Measurements from ENCODE around the gene FAM117A. TPM values are rescaled to one million over a fixed set of nuclear protein-coding genes. Genes with fewer than 3 reads are reported as not detected.
"Not testable (repeated sequence)": the region's sequence is repeated elsewhere in the genome, so short reads cannot be mapped to it uniquely, and the experiment has no call there.

The FAM117A gene
- total RNA-seq, 2 experiments from 2014 or later, result 16.2 to 16.4 TPM

DNA sequence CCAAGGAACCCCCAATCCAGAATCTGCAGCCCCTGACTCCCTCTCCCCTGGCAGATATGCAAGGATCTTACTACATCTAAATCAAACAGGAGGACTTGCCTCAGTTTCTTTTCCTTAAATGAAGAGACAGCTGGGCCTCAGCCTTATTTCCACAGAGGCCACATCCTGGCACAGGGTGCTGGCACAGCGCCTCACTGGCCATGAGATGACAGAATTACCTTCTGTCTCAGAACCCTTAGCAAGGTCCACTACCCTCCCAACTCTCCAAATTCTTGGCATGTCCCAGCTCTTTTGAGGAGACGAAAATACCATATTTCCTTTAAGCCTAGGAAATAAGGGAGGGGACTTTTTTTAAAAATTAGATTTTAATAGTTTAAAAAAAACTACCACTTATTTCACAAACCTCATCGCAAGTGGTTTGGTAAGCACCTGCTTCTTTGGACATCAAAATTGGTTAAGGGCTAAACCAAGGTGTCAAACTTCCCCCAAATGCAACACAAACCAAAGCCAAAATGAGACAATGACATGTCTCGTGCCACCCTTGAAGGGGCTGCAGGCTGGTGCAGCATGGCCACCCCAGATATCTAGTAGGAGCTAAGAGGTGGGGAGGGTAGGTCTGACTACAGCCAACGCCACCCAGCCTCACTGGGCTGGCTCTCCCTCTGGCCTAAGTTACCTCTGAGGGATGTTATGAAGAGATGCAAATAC, 25.3 kb downstream of the FAM117A start:
- peaks cover 70% of the 10 kb centered on the region for H3K4me1 Mint-ChIP-seq

GRCh38 chr17:49734515-49735490, 29.1 kb downstream of the FAM117A start:
- DNase-seq, result no peak
- H3K9me3 Mint-ChIP-seq, result no peaks in the 10 kb centered on the region
- H3K4me3 Mint-ChIP-seq, result no peak overlapping the region
- H3K27ac Mint-ChIP-seq, result no peak overlapping the region
- peaks cover 57% of the 10 kb centered on the region for H3K4me1 Mint-ChIP-seq
- no peaks in the 10 kb centered on the region for H3K27me3 Mint-ChIP-seq
- peaks cover 15% of the 10 kb centered on the region for H3K36me3 Mint-ChIP-seq

More for the DNA sequence above, 25.3 kb downstream of the FAM117A start:
- H3K9me3 Mint-ChIP-seq, result no peaks in the 10 kb centered on the region
- DNase-seq, result no peak
- peaks cover 16% of the 10 kb centered on the region for H3K36me3 Mint-ChIP-seq
- H3K4me3 Mint-ChIP-seq, result peak overlapping the region; percentile 36
- H3K27me3 Mint-ChIP-seq, result no peaks in the 10 kb centered on the region
- peak overlapping the region; percentile 95 for H3K27ac Mint-ChIP-seq

- H3K27me3 Mint-ChIP-seq, result no peaks in the 10 kb centered on the region
- no peak overlapping the region for H3K4me3 Mint-ChIP-seq
- DNase-seq, result no peak
- H3K36me3 Mint-ChIP-seq, result peaks cover 16% of the 10 kb centered on the region
- no peaks in the 10 kb centered on the region for H3K9me3 Mint-ChIP-seq
- H3K27ac Mint-ChIP-seq, result peak overlapping the region; percentile 36
- peaks cover 39% of the 10 kb centered on the region for H3K4me1 Mint-ChIP-seq
Measured at GRCh38 chr17:49731435-49731831, 32.5 kb downstream of the FAM117A start.

DNA sequence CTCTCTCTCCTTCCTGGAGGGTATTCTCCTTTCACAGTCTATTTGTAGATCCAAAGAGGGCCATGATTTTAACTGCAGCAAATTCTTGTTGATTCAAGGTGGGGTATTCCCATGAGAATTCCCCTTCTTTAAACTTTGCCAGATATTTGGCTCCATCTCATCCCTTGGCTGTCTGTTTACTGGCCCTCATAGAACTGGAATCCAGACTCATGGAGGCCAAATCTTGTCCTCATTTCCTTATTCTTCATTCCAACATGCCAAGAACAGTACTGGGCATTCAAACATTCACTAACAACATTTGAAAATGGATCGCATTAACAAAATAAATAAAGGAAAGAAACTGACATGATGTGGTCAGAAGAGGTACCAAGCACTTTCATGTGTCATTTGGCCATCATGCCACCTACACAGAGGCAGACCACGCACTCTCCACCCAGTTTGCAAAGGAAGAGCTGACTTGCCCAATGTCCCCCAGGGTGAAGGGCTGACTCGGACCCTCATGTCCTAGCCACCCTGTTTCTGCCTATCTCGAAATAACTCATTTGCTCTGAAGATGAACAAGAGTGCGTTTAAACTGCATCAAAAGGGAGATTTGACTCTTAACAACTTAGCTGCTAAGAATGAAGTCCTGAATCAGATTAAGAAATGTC, 33.0 kb downstream of the FAM117A start:
- H3K4me1 Mint-ChIP-seq, result peaks cover 38% of the 10 kb centered on the region

DNA sequence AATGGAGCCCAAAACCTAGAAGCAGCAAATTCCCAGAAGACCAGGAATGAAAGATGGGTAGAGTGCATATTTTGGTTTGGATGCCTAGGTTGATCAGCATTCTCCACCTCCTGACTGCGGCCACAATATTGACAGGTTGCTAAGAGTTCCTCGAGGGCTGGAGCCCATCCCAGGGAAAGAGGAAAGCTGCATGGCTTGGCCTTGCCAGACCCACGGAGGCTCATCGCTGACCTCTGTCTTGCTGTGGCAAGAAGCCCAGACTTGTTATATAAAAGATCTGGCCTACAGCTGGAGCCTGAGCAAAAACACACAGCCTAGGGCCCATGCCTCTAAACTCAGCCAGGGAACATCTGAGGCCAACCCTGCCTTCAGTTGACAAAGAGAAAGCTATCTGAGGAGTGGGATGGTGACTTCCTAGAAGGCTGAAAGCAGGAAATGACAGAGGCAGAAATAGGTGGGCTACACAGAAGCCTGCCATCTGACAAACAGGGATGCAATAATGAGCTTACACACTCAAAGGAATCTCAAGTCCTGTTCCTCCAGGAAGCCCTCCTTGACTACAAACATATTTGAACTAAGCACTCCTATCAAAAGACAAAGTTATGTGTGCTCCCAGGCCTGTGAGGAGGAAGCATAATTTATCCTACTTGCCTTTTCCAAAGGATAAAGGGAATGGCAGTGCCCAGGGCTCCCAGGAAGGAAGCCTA, 33.7 kb downstream of the FAM117A start:
- peaks cover 41% of the 10 kb centered on the region for H3K4me1 Mint-ChIP-seq
- peak overlapping the region; percentile 54 for H3K27ac Mint-ChIP-seq
- no peaks in the 10 kb centered on the region for H3K27me3 Mint-ChIP-seq
- DNase-seq, result no peak
- no peak overlapping the region for H3K4me3 Mint-ChIP-seq
- H3K36me3 Mint-ChIP-seq, result peaks cover 23% of the 10 kb centered on the region
- peaks cover 3% of the 10 kb centered on the region for H3K9me3 Mint-ChIP-seq

More for the DNA sequence above, 33.0 kb downstream of the FAM117A start:
- Mint-ChIP-seq H3K27ac (peak overlapping the region; percentile 36), H3K27me3 (no peaks in the 10 kb centered on the region), H3K9me3 (no peaks in the 10 kb centered on the region), H3K4me3 (no peak overlapping the region), H3K36me3 (peaks cover 16% of the 10 kb centered on the region)
- DNase-seq, result no peak

DNA sequence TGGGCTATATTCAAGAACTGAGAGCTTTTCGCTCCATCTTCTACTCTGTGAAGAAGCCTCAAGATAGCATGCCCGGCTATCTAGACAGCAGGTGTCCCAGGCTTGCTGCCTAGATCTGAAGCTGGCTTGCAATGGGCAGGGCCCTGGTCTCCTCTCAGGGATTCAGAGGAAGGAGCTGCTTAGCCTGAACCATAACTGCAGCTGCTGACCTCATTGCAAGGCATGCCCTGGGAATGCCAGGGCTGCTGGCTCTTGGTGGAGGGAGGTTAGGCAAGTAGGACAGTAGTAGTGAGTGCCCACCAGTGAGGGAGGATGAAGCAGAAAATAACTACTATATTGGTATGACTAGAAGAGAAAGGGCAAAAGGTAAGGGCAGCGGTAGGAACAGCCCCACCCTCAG, 34.9 kb downstream of the FAM117A start:
- Mint-ChIP-seq H3K9me3 (peaks cover 3% of the 10 kb centered on the region), H3K4me1 (peaks cover 45% of the 10 kb centered on the region), H3K27me3 (no peaks in the 10 kb centered on the region), H3K4me3 (no peak overlapping the region), H3K36me3 (peaks cover 25% of the 10 kb centered on the region), H3K27ac (peak overlapping the region; percentile 73)
- DNase-seq, result no peak

DNA sequence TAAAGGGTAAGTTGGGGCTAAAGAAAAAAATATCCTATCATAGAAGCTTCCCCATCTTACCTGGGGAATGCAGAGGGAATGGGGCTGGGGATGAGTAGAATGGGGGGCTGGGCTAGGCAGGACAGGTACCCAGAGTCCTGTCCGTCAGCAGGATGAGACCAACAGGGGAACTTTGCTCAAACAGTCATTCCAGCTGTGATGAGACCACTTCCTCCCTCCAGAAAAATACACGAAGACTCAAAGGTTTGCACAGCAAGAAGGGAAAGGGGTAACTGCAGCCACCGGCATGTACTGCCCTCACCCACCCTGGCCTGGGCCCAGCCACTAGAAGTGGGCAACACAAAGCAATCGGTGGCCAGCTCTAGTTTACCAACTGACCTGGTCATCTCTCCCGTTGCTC, 35.5 kb downstream of the FAM117A start:
- Mint-ChIP-seq H3K36me3 (peaks cover 25% of the 10 kb centered on the region), H3K9me3 (peaks cover 3% of the 10 kb centered on the region), H3K27ac (peak overlapping the region; percentile 17), H3K4me1 (peaks cover 50% of the 10 kb centered on the region), H3K4me3 (no peak overlapping the region), H3K27me3 (no peaks in the 10 kb centered on the region)
- DNase-seq, result no peak

DNA sequence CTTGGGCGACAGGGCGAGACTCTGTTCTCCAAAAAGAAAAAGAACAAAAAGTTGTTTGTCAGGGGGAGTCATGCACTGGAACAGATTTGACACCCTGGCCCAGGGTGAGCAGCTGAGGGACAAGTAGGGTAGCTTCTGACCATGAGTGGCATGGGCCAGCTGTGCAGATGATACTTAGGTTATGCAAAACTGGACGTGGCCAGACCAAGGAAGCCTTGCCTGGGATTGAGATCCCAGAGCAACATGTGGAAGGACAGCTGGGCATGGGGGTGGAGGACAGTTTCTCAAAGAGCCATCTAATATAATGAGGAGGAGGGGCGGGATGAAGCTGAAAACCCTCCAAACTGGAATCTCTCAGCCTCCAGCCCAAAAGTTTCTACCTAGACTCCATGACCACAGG, 36.6 kb downstream of the FAM117A start:
- H3K36me3 Mint-ChIP-seq, result peaks cover 25% of the 10 kb centered on the region
- no peak for DNase-seq
- H3K4me1 Mint-ChIP-seq, result peaks cover 47% of the 10 kb centered on the region
- no peaks in the 10 kb centered on the region for H3K27me3 Mint-ChIP-seq
- H3K9me3 Mint-ChIP-seq, result peaks cover 3% of the 10 kb centered on the region
- H3K4me3 Mint-ChIP-seq, result no peak overlapping the region
- no peak overlapping the region for H3K27ac Mint-ChIP-seq

DNA sequence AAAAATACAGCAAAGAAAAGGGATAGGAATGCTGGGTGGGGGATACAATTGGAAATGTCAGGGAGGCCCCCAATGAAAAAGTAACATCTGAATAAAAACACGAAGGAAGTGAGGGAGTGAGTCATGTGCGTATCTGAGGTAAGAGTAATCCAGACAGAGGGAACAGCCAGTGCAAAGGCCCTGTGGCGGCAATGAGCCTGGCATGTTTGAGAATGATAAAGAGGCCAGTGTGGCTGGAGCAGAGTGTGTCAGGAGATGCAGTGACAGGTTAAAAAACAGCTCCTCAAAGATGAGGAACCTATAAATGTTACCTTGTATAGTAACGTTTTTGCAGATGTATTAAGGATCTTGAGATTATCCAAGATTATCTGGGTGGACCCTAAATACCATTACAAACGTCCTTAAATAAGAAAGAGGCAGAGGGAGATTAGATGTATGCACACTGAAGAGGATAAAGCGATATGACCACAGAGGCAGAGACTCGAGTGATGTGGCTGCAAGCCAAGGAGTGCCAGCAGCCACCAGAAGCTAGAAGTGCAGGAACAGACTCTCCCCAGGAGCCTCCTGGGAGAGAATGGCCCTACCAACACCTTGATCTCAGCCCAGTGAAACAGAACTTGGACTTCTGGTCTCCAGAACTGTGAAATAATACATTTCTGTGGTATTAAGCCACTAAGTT, 38.3 kb downstream of the FAM117A start:
- Mint-ChIP-seq H3K36me3 (peaks cover 23% of the 10 kb centered on the region), H3K4me3 (no peak overlapping the region), H3K4me1 (peaks cover 39% of the 10 kb centered on the region), H3K27ac (no peak overlapping the region), H3K27me3 (no peaks in the 10 kb centered on the region), H3K9me3 (peaks cover 3% of the 10 kb centered on the region)
- DNase-seq, result no peak

DNA sequence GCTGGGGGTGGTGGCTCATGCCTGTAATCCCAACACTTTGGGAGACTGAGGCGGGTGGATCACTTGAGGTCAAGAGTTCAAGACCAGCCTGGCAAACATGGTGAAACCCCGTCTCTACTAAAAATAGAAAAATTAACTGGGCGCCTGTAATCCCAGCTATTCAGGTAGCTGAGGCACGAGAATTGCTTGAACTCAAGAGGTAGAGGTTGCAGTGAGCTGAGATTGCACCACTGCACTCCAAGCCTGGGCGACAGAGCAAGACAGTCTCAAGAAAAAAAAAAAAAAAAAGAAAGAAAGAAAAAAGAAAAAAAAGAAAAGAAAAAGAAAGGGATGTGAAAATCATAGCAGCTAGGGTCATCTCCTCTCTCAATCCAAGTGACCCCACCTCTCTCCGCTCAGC, 39.4 kb downstream of the FAM117A start:
- H3K27ac Mint-ChIP-seq, DNase-seq, H3K4me3 Mint-ChIP-seq, H3K9me3 Mint-ChIP-seq, H3K27me3 Mint-ChIP-seq: not testable (repeated sequence)
- Mint-ChIP-seq H3K36me3 (peaks cover 23% of the 10 kb centered on the region), H3K4me1 (peaks cover 30% of the 10 kb centered on the region)

- Mint-ChIP-seq H3K27ac (peak overlapping the region; percentile 51), H3K27me3 (no peaks in the 10 kb centered on the region), H3K4me1 (peaks cover 22% of the 10 kb centered on the region), H3K36me3 (peaks cover 17% of the 10 kb centered on the region), H3K9me3 (peaks cover 3% of the 10 kb centered on the region), H3K4me3 (no peak overlapping the region)
- no peak for DNase-seq
Measured at GRCh38 chr17:49723423-49723822, 40.5 kb downstream of the FAM117A start.

DNA sequence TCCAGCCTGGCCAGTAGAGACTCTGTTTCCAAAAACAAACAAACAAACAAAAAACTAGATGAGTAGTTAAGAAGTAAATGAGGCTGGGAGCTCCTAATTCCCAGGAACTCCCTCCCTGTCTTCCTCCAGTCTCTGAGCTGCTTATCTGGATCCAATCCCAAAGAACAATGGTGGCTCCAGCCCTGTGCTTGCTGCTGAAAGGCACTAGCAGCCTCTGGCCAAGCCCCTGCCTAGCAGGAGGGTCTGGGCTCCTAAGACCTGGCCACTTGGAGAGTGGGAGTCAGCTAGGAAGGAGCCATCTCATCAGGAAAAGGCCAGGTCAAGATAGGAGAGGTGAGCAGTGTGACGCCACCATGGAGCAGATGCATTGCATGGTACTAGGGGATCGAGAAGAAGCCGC, 41.9 kb downstream of the FAM117A start:
- no peak overlapping the region for H3K27ac Mint-ChIP-seq
- peaks cover 28% of the 10 kb centered on the region for H3K36me3 Mint-ChIP-seq
- H3K4me3 Mint-ChIP-seq, result no peak overlapping the region
- no peak for DNase-seq
- peaks cover 3% of the 10 kb centered on the region for H3K9me3 Mint-ChIP-seq
- H3K27me3 Mint-ChIP-seq, result no peaks in the 10 kb centered on the region
- H3K4me1 Mint-ChIP-seq, result peaks cover 27% of the 10 kb centered on the region

DNA sequence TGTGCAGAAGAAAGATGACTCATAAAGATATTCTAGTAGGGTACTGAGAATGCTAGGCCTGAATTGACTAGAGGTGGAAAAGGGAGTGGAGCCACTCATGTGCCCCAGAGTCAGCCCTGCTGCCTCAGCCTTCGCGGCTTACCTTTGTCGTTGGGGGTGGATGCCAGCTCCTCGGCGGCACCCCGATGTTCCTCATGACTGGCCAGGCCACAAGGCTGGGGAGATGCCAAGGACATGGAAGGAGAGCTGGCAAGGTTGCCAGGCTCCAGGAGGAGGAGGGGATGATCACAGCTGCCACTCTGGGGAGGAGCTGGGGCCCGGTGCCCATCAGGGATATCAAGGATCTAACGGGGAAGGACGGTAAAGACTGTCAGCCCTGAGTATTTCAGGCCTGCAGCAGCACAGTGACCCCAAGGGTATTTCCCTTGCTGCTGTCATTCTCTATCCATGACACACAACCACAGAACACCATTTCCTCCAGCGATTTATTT, 46.5 kb downstream of the FAM117A start:
- Mint-ChIP-seq H3K27me3 (no peaks in the 10 kb centered on the region), H3K4me3 (peak overlapping the region; percentile 10), H3K4me1 (peaks cover 42% of the 10 kb centered on the region), H3K27ac (peak overlapping the region; percentile 98), H3K9me3 (no peaks in the 10 kb centered on the region), H3K36me3 (peaks cover 39% of the 10 kb centered on the region)
- DNase-seq, result peak; percentile 65

Data from activated naive CD8-positive, alpha-beta T cell treated with anti-CD3 and anti-CD28 coated beads for 36 hours (primary cell).